ENCODE results near the gene ALLC. TPM values are rescaled to one million over a fixed set of nuclear protein-coding genes. Genes with fewer than 3 reads are reported as not detected.
"Not testable (repeated sequence)": the region's sequence is repeated elsewhere in the genome, so short reads cannot be mapped to it uniquely, and the experiment has no call there.

Gene ALLC
- total and polyA plus RNA-seq, 9 of the 15 experiments (the other 6 are each of a cell fraction or from before 2014, with no cell fraction given): not detected

DNA sequence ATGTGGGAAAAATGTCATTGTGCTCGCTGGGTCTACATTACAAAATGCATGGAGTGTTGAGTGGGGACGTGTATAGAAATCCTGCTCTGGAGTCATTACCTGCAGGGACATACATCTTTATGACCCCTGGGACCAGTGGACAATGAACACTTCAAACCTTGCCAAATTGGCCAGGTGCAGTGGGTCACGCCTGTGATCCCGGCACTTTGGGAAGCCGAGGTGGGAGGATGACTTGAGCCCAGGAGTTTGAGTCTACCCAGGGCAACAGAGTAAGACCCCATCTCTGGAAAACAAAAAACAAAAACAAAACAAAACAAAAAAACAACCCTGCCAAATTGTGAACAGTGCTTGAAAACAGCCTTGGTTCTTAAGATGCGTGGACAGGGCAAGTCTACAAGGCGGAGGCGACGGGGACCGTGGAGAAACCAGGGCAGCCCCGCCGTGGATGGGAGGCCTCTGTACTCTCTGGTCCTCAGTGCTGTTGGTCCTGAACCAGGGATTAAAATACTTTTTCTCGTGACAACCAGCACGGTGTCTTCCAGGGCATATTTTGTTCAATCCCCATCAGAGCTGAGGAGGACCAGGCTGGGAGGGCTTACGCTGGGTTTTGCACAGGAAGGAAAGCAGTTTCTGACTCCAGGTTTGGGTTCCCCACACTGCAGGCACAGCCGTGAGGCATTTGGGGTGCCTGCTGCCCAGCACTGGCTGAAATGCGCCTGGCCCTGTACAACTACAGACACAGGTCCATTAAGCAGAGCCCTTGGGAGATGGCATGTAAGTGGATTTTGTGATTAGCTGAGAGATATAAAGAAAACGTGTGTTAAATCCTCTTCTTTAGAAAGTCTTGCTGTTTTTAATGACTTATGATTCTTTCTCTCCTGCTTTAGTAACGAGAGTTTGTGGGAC is 49.4 kb upstream of the ALLC start (continued):
- TF ChIP-seq PRMT5 (CRISPR knock-in tag; IDR thresholded peaks at IDR 0.05) (no peak), CHD2 (IDR thresholded peaks at IDR 0.05; ENCODE audit: low read depth, low read length) (no peak)

DNA sequence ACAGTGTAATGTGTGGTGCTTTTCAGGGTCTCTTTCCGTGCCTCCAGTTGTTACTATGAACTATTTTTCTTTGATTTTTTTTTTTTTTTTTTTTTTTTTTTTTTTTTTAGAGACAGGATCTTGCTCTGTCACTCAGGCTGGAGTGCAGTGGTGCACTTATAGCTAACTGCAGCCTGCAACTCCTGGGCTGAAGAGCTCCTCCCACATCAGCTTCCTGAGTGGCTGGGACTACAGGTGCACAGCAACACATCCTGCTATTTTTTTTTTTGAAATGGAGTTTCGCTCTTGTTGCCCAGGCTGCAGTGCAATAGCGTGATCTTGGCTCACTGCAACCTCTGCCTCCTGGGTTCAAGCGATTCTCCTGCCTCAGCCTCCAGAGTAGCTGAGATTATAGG is 48.7 kb upstream of the ALLC start:
- H4K20me1 ChIP-seq (replicated peaks; ENCODE audit: control insufficient read depth, insufficient read depth, low read length); H3K9ac ChIP-seq (ENCODE audit: insufficient read depth in 1 of 2, low read depth in 2 of 2, low read length in 2 of 2); H3K4me3 ChIP-seq; H3K27ac ChIP-seq (ENCODE audit: extremely low read depth, low read depth, low read length); H3K36me3 ChIP-seq (ENCODE audit: control insufficient read depth, insufficient read depth, low read length); FAIRE-seq; H3K79me2 ChIP-seq (ENCODE audit: control insufficient read depth, insufficient read depth, low read length); DNase-seq (ENCODE audit: extremely low read depth in 1 of 4, low spot score in 3 of 4); H3K9me1 ChIP-seq (ENCODE audit: control insufficient read depth, insufficient read depth, low read length); intact Hi-C loops (cut with micrococcal nuclease); H3K4me2 ChIP-seq (ENCODE audit: insufficient read depth, low read length); H2AFZ ChIP-seq (ENCODE audit: low read depth, low read length); BruUV-seq (replicated peaks); in situ Hi-C loops (cut with MboI); H3K27me3 ChIP-seq (ENCODE audit: control insufficient read depth in 2 of 2, insufficient read depth in 2 of 2, low read length in 2 of 2): not testable (repeated sequence)
- 69% methylated on average over 2 of the region's 4 CpGs for WGBS (ENCODE audit: insufficient coverage, low coverage, missing lambda C conversion rate)
- CTCF ChIA-PET (ENCODE audit: low intra/inter-chr PET ratio): interaction anchor here (0.5 kb wide), 1 partner anchor 12 kb away, joined by 3 read pairs; no protein-coding TSS in a partner anchor
- POLR2A ChIA-PET: interaction anchor here (0.8 kb wide), 1 partner anchor 33 kb away, joined by 3 read pairs; no protein-coding TSS in a partner anchor
- ATAC-seq: peak; percentile 36; the same call in 2 of the 3 replicates
- Histone ChIP-seq H3K4me1 (replicated peaks in 1 of 2; ENCODE audit: control insufficient read depth in 2 of 2, insufficient read depth in 2 of 2, low read length in 2 of 2) (peaks cover 10 to 30% of the 10 kb centered on the region in 2 experiments), H3K9me3 (replicated peaks; ENCODE audit: control insufficient read depth, insufficient read depth, low read depth, low read length) (peaks cover 11% of the 10 kb centered on the region)
- TF ChIP-seq, protein P1, sequence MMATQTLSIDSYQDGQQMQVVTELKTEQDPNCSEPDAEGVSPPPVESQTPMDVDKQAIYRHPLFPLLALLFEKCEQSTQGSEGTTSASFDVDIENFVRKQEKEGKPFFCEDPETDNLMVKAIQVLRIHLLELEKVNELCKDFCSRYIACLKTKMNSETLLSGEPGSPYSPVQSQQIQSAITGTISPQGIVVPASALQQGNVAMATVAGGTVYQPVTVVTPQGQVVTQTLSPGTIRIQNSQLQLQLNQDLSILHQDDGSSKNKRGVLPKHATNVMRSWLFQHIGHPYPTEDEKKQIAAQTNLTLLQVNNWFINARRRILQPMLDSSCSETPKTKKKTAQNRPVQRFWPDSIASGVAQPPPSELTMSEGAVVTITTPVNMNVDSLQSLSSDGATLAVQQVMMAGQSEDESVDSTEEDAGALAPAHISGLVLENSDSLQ (IDR thresholded peaks at IDR 0.05): peak; percentile 40; the same call in 1 of the 2 replicates

Data from K562 (cell line).